ENCODE results near the gene CHRDL2.

CHRDL2 gene

DNA sequence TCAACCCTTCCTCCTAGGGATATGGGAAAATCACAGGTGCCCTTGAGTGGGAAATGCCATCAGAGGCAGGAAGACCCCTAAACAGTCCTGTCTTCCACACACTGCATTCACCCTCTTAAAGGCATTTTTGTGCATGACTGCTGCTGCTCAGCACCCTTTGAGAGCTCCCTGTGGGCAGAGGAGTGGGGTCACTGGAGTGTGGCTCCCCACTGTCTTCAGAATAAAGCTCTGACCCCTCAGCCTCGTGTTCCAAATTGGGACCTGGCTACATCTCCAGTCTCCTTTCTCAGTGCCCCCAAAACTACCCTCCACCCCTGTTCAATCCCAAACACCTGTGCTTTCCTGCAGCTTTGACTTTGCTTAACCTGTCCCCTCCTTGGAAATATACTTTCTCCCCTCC lies 46.6 kb downstream of the CHRDL2 start:
- ChIA-PET CTCF (interaction anchor here (2.6 kb wide), 1 partner anchor 18 kb away, joined by 10 read pairs; no protein-coding TSS in a partner anchor), POLR2A (no interaction called here)
- TF ChIP-seq ZNF10 (tag by site-specific recombination; IDR thresholded peaks at IDR 0.05) (no peak), ZNF214 (tag by site-specific recombination; IDR thresholded peaks at IDR 0.05; ENCODE audit: borderline replicate concordance) (no peak), ZNF266 (tag by site-specific recombination; IDR thresholded peaks at IDR 0.05; ENCODE audit: low read depth) (no peak), ZNF501 (tag by site-specific recombination; IDR thresholded peaks at IDR 0.05) (no peak), ZNF398 (tag by site-specific recombination; IDR thresholded peaks at IDR 0.05) (no peak), ZNF621 (tag by site-specific recombination; IDR thresholded peaks at IDR 0.05) (no peak), ZNF16 (tag by site-specific recombination; IDR thresholded peaks at IDR 0.05; ENCODE audit: low read depth) (no peak), ZNF2 (tag by site-specific recombination; IDR thresholded peaks at IDR 0.05) (no peak), MYNN (tag by site-specific recombination; IDR thresholded peaks at IDR 0.05; ENCODE audit: borderline replicate concordance) (no peak), HOXC10 (CRISPR knock-in tag; IDR thresholded peaks at IDR 0.05) (no peak)
- TF ChIP-seq, protein P1, sequence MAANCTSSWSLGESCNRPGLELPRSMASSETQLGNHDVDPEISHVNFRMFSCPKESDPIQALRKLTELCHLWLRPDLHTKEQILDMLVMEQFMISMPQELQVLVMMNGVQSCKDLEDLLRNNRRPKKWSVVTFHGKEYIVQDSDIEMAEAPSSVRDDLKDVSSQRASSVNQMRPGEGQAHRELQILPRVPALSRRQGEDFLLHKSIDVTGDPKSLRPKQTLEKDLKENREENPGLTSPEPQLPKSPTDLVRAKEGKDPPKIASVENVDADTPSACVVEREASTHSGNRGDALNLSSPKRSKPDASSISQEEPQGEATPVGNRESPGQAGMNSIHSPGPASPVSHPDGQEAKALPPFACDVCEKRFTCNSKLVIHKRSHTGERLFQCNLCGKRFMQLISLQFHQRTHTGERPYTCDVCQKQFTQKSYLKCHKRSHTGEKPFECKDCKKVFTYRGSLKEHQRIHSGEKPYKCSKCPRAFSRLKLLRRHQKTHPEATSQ (tag by site-specific recombination; IDR thresholded peaks at IDR 0.05): no peak
- no peak overlapping the region for H3K4me3 ChIP-seq (ENCODE audit: low read depth, low read length)
- no peaks in the 10 kb centered on the region for H3K9me3 ChIP-seq (ENCODE audit: control insufficient read depth, insufficient read depth, low read depth, low read length)
- no peaks in the 10 kb centered on the region for H3K36me3 ChIP-seq (ENCODE audit: control insufficient read depth in 2 of 2, insufficient read depth in 1 of 2, low read length in 2 of 2)
- H3K4me1 ChIP-seq (ENCODE audit: control insufficient read depth, insufficient read depth, low read length): no peaks in the 10 kb centered on the region
- H3K27ac ChIP-seq (ENCODE audit: extremely low read depth, low read depth, low read length): no peak overlapping the region

DNA sequence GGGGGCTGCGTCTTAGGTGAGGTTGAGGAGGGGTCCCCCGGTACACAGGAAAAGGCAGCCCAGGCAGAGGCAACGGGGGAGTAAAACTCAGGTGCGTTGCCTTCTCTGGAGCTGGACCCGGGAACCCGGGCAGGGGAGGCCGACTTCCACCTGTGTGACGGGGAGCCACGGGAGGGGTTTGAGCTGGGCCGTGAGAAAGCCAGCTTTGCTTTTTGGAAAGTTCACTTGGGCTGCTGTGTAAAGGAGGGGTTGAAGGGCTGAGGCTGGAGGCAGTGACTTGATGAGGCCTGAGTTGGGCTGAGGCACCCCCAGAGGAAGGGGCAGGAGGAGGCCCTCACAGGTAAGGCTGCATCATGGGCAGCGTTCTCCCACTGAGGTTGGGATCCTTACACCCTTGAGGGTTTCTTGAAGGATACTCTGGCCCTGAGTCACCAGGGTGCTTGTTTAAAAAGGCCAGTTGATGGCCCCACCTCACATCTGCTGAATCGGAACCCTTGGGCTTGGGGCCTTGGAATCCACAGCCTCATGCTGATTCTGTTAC lies 47.2 kb downstream of the CHRDL2 start:
- POLR2A ChIA-PET: no interaction called here
- CTCF ChIA-PET: interaction anchor here (2.6 kb wide), 1 partner anchor 18 kb away, joined by 10 read pairs; no protein-coding TSS in a partner anchor
- Histone ChIP-seq H3K4me1 (ENCODE audit: control insufficient read depth, insufficient read depth, low read length) (no peaks in the 10 kb centered on the region), H3K4me3 (ENCODE audit: low read depth, low read length) (no peak overlapping the region), H3K27ac (ENCODE audit: extremely low read depth, low read depth, low read length) (no peak overlapping the region), H3K9me3 (ENCODE audit: control insufficient read depth, insufficient read depth, low read depth, low read length) (no peaks in the 10 kb centered on the region), H3K36me3 (ENCODE audit: control insufficient read depth in 2 of 2, insufficient read depth in 1 of 2, low read length in 2 of 2) (no peaks in the 10 kb centered on the region)
- TF ChIP-seq ZNF10 (tag by site-specific recombination; IDR thresholded peaks at IDR 0.05): no peak
- TF ChIP-seq ZNF239 (tag by site-specific recombination; IDR thresholded peaks at IDR 0.05): no peak
- TF ChIP-seq ZNF510 (tag by site-specific recombination; IDR thresholded peaks at IDR 0.05; ENCODE audit: insufficient replicate concordance): no peak
- no peak for TF ChIP-seq ZNF664 (tag by site-specific recombination; IDR thresholded peaks at IDR 0.05)
- no peak for TF ChIP-seq ZNF747 (tag by site-specific recombination; IDR thresholded peaks at IDR 0.05)
- no peak for TF ChIP-seq ZNF23 (tag by site-specific recombination; IDR thresholded peaks at IDR 0.05; ENCODE audit: borderline replicate concordance)
- no peak for TF ChIP-seq ZSCAN18 (tag by site-specific recombination; IDR thresholded peaks at IDR 0.05)
- TF ChIP-seq, protein P2, sequence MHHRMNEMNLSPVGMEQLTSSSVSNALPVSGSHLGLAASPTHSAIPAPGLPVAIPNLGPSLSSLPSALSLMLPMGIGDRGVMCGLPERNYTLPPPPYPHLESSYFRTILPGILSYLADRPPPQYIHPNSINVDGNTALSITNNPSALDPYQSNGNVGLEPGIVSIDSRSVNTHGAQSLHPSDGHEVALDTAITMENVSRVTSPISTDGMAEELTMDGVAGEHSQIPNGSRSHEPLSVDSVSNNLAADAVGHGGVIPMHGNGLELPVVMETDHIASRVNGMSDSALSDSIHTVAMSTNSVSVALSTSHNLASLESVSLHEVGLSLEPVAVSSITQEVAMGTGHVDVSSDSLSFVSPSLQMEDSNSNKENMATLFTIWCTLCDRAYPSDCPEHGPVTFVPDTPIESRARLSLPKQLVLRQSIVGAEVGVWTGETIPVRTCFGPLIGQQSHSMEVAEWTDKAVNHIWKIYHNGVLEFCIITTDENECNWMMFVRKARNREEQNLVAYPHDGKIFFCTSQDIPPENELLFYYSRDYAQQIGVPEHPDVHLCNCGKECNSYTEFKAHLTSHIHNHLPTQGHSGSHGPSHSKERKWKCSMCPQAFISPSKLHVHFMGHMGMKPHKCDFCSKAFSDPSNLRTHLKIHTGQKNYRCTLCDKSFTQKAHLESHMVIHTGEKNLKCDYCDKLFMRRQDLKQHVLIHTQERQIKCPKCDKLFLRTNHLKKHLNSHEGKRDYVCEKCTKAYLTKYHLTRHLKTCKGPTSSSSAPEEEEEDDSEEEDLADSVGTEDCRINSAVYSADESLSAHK (tag by site-specific recombination; IDR thresholded peaks at IDR 0.05): no peak
- TF ChIP-seq, protein P3, sequence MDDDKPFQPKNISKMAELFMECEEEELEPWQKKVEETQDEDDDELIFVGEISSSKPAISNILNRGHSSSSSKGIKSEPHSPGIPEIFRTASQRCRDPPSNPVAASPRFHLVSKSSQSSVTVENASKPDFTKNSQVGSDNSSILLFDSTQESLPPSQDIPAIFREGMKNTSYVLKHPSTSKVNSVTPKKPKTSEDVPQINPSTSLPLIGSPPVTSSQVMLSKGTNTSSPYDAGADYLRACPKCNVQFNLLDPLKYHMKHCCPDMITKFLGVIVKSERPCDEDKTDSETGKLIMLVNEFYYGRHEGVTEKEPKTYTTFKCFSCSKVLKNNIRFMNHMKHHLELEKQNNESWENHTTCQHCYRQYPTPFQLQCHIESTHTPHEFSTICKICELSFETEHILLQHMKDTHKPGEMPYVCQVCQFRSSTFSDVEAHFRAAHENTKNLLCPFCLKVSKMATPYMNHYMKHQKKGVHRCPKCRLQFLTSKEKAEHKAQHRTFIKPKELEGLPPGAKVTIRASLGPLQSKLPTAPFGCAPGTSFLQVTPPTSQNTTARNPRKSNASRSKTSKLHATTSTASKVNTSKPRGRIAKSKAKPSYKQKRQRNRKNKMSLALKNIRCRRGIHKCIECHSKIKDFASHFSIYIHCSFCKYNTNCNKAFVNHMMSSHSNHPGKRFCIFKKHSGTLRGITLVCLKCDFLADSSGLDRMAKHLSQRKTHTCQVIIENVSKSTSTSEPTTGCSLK (tag by site-specific recombination; IDR thresholded peaks at IDR 0.05): no peak
- TF ChIP-seq ZNF791 (tag by site-specific recombination; IDR thresholded peaks at IDR 0.05): no peak
- no peak for TF ChIP-seq ZNF658 (tag by site-specific recombination; IDR thresholded peaks at IDR 0.05)
- TF ChIP-seq, protein P4, sequence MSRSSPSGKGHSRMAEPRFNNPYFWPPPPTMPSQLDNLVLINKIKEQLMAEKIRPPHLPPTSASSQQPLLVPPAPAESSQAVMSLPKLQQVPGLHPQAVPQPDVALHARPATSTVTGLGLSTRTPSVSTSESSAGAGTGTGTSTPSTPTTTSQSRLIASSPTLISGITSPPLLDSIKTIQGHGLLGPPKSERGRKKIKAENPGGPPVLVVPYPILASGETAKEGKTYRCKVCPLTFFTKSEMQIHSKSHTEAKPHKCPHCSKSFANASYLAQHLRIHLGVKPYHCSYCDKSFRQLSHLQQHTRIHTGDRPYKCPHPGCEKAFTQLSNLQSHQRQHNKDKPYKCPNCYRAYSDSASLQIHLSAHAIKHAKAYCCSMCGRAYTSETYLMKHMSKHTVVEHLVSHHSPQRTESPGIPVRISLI (tag by site-specific recombination; IDR thresholded peaks at IDR 0.05): no peak
